HUES48 (cell line): Measurements from ENCODE around the gene NKAIN4.

Experiments used
- H3K27ac ChIP-seq: one replicate; pipeline ENCODE4 v1.7.0; 2013; ENCODE audit warnings: low read depth, low read length, inconsistent platforms
- H3K27me3 ChIP-seq: 2 replicates; pipeline ENCODE4 v1.6.1; 2013; ENCODE audit warnings: mild to moderate bottlenecking, low read length; ENCODE audit not compliant: control insufficient read depth, insufficient read depth
- H3K36me3 ChIP-seq: 2 replicates; pipeline ENCODE4 v1.6.1; 2013; ENCODE audit warnings: low read length; ENCODE audit not compliant: control insufficient read depth, insufficient read depth
- H3K4me1 ChIP-seq: 2 replicates; pipeline ENCODE4 v1.6.1; 2013; ENCODE audit warnings: mild to moderate bottlenecking, low read length; ENCODE audit not compliant: control insufficient read depth, insufficient read depth
- H3K4me3 ChIP-seq: 2 replicates; pipeline ENCODE4 v1.5.1; 2013; ENCODE audit warnings: mild to moderate bottlenecking, low read depth, low read length
- H3K9ac ChIP-seq: 2 replicates; pipeline ENCODE4 v1.6.1; 2013; ENCODE audit warnings: mild to moderate bottlenecking, low read depth, low read length, moderate library complexity
- H3K9me3 ChIP-seq: 2 replicates; pipeline ENCODE4 v1.6.1; 2013; ENCODE audit warnings: low read length; ENCODE audit not compliant: control insufficient read depth, insufficient read depth

Gene NKAIN4

GRCh38 chr20:63233061-63233344 lies 21.3 kb downstream of the NKAIN4 start:
- Histone ChIP-seq H3K9ac (no peak overlapping the region), H3K27me3 (peaks cover 2% of the 10 kb centered on the region)

GRCh38 chr20:63232235-63233060 lies 21.8 kb downstream of the NKAIN4 start:
- H3K4me3 ChIP-seq, result no peak overlapping the region
- peaks cover 30% of the 10 kb centered on the region for H3K4me1 ChIP-seq
- no peaks in the 10 kb centered on the region for H3K36me3 ChIP-seq
- H3K9ac ChIP-seq, result no peak overlapping the region
- H3K27me3 ChIP-seq, result peaks cover 2% of the 10 kb centered on the region
- no peaks in the 10 kb centered on the region for H3K9me3 ChIP-seq
- peak overlapping the region; percentile 60 for H3K27ac ChIP-seq

More at GRCh38 chr20:63233061-63233344, 21.3 kb downstream of the NKAIN4 start:
- Histone ChIP-seq H3K9me3 (no peaks in the 10 kb centered on the region), H3K4me1 (peaks cover 30% of the 10 kb centered on the region), H3K4me3 (no peak overlapping the region), H3K36me3 (no peaks in the 10 kb centered on the region), H3K27ac (peak overlapping the region; percentile 60)

- Histone ChIP-seq H3K36me3 (no peaks in the 10 kb centered on the region), H3K4me1 (peaks cover 36% of the 10 kb centered on the region), H3K9ac (no peak overlapping the region), H3K27me3 (peaks cover 2% of the 10 kb centered on the region), H3K4me3 (no peak overlapping the region), H3K27ac (no peak overlapping the region), H3K9me3 (no peaks in the 10 kb centered on the region)
These were observed 23.4 kb downstream of the NKAIN4 start for GRCh38 chr20:63230800-63231268.

GRCh38 chr20:63228806-63229205 lies 25.5 kb downstream of the NKAIN4 start:
- no peak overlapping the region for H3K4me3 ChIP-seq
- no peaks in the 10 kb centered on the region for H3K36me3 ChIP-seq
- peaks cover 28% of the 10 kb centered on the region for H3K4me1 ChIP-seq
- no peak overlapping the region for H3K9ac ChIP-seq
- no peaks in the 10 kb centered on the region for H3K9me3 ChIP-seq
- peaks cover 2% of the 10 kb centered on the region for H3K27me3 ChIP-seq
- peak overlapping the region; percentile 39 for H3K27ac ChIP-seq

- no peaks in the 10 kb centered on the region for H3K36me3 ChIP-seq
- H3K4me1 ChIP-seq, result peaks cover 28% of the 10 kb centered on the region
- H3K9ac ChIP-seq, result no peak overlapping the region
- no peak overlapping the region for H3K4me3 ChIP-seq
- no peaks in the 10 kb centered on the region for H3K9me3 ChIP-seq
- no peak overlapping the region for H3K27ac ChIP-seq
- peaks cover 2% of the 10 kb centered on the region for H3K27me3 ChIP-seq
These were observed 27.0 kb downstream of the NKAIN4 start for GRCh38 chr20:63227260-63227659.

GRCh38 chr20:63226042-63226943 lies 28.0 kb downstream of the NKAIN4 start:
- Histone ChIP-seq H3K9ac (no peak overlapping the region), H3K27ac (no peak overlapping the region), H3K4me3 (no peak overlapping the region), H3K36me3 (no peaks in the 10 kb centered on the region), H3K27me3 (peaks cover 2% of the 10 kb centered on the region), H3K9me3 (no peaks in the 10 kb centered on the region), H3K4me1 (peaks cover 28% of the 10 kb centered on the region)

GRCh38 chr20:63225082-63225454 lies 29.2 kb downstream of the NKAIN4 start:
- Histone ChIP-seq H3K27ac (no peak overlapping the region), H3K36me3 (no peaks in the 10 kb centered on the region), H3K4me1 (peaks cover 21% of the 10 kb centered on the region), H3K9me3 (no peaks in the 10 kb centered on the region), H3K27me3 (peaks cover 2% of the 10 kb centered on the region; the same call in 1 of the 2 replicates), H3K9ac (no peak overlapping the region), H3K4me3 (no peak overlapping the region)

GRCh38 chr20:63224412-63225081 lies 29.7 kb downstream of the NKAIN4 start:
- H3K9ac ChIP-seq, result no peak overlapping the region
- no peak overlapping the region for H3K27ac ChIP-seq
- H3K4me3 ChIP-seq, result no peak overlapping the region
- no peaks in the 10 kb centered on the region for H3K36me3 ChIP-seq
- H3K27me3 ChIP-seq, result peaks cover 2% of the 10 kb centered on the region; the same call in 1 of the 2 replicates
- peaks cover 16% of the 10 kb centered on the region for H3K4me1 ChIP-seq
- H3K9me3 ChIP-seq, result no peaks in the 10 kb centered on the region

- no peaks in the 10 kb centered on the region for H3K36me3 ChIP-seq
- H3K4me3 ChIP-seq, result no peak overlapping the region
- no peaks in the 10 kb centered on the region for H3K9me3 ChIP-seq
- H3K9ac ChIP-seq, result no peak overlapping the region
- peaks cover 9% of the 10 kb centered on the region; the same call in 1 of the 2 replicates for H3K4me1 ChIP-seq
- H3K27me3 ChIP-seq, result no peaks in the 10 kb centered on the region
- H3K27ac ChIP-seq, result no peak overlapping the region
These were observed 30.4 kb downstream of the NKAIN4 start for GRCh38 chr20:63223826-63224207.

- H3K9me3 ChIP-seq, result no peaks in the 10 kb centered on the region
- H3K4me1 ChIP-seq, result peaks cover 6% of the 10 kb centered on the region; the same call in 1 of the 2 replicates
- H3K27me3 ChIP-seq, result no peaks in the 10 kb centered on the region
- no peaks in the 10 kb centered on the region for H3K36me3 ChIP-seq
- H3K9ac ChIP-seq, result no peak overlapping the region
- H3K4me3 ChIP-seq, result no peak overlapping the region
- H3K27ac ChIP-seq, result no peak overlapping the region
These were observed 31.0 kb downstream of the NKAIN4 start for GRCh38 chr20:63223121-63223825.
